Esophagus squamous epithelium (tissue), 5 donors: ENCODE measurements around the gene FRYL. TPM values are rescaled to one million over a fixed set of nuclear protein-coding genes. Genes with fewer than 3 reads are reported as not detected.
A peak's percentile ranks its signal among the peaks of the same experiment; 100 is the strongest.

Experiments used
- DNase-seq: peaks from one replicate; lab custom pipeline; 2025; lab: John Stamatoyannopoulos, UW
- H3K27ac ChIP-seq, 4 donors: fragments of 200-600 bp; sonication (generic); one replicate each; pipeline ENCODE4 v1.5.1; 2016 to 2019; ENCODE audit warnings: mild to moderate bottlenecking in 1 of 4
- H3K27me3 ChIP-seq, 4 donors: fragments of 200-600 bp; sonication (generic); 1 replicate in 3 of 4; 2 replicates in 1 of 4; pipeline versions ENCODE4 v1.5.1 to v1.6.0; 2017 to 2021; ENCODE audit warnings: antibody characterized with exemption in 1 of 4
- H3K36me3 ChIP-seq, 3 donors: fragments of 200-600 bp; sonication (generic); one replicate each; pipeline ENCODE4 v1.5.1; 2016 to 2019
- H3K4me1 ChIP-seq, 3 donors: fragments of 200-600 bp; sonication (generic); one replicate each; pipeline ENCODE4 v1.5.1; 2017 to 2019
- H3K4me3 ChIP-seq, 4 donors: fragments of 200-600 bp; sonication (generic); 1 replicate in 3 of 4; 2 replicates in 1 of 4; pipeline ENCODE4 v1.5.1; 2016 to 2019; ENCODE audit warnings: mild to moderate bottlenecking in 2 of 4, moderate library complexity in 1 of 4
- H3K9me3 ChIP-seq, 3 donors: fragments of 200-600 bp; sonication (generic); one replicate each; pipeline ENCODE4 v1.5.1; 2016 to 2019
- CTCF ChIP-seq, 6 experiments: fragments of 450-650 bp in 4 of 6; fragments of 200-600 bp in 2 of 6; sonication (generic) in 2 of 6; IDR thresholded peaks; one replicate each; pipeline ENCODE4 v1.5.1; 2016 to 2019; ENCODE audit warnings: antibody characterized with exemption in 6 of 6, mild to moderate bottlenecking in 4 of 6, moderate library complexity in 4 of 6
- POLR2A ChIP-seq, 4 donors: fragments of 450-650 bp; IDR thresholded peaks; one replicate each; pipeline ENCODE4 v1.6.1; 2017; ENCODE audit warnings: antibody characterized with exemption in 4 of 4, mild to moderate bottlenecking in 4 of 4, moderate library complexity in 3 of 4
- WGBS, 2 donors: methylation state at CpG; one replicate each; pipeline ENCODE4 v1.1.5; 2018; 5-methylcytosine and 5-hydroxymethylcytosine counted together
- intact Hi-C: fragments of 100-400 bp; cut with DNase I; formaldehyde crosslinking; loops from one replicate; pipeline ENCODE4 v1.15.0; 2022
- total RNA-seq, 4 donors: library from RNA; depleted of rRNA; stranded (reverse); fragments of >200 nt; gene quantifications; one replicate each; pipeline ENCODE4 v1.1.0, GENCODE V29; 2016
- donor health status: DM: yes; HTN: yes; CAD: no.

The FRYL gene
- total RNA-seq, 4 donors from 2014 or later, result 26.1 to 69.6 (median 38.1) TPM

GRCh38 chr4:48727666-48728459 is 52.2 kb downstream of the FRYL start:
- Histone ChIP-seq H3K36me3 (peaks cover 0 to 6% (median 0%) of the 10 kb centered on the region in 3 donors), H3K27ac (no peak overlapping the region), H3K27me3 (no peaks in the 10 kb centered on the region), H3K9me3 (no peaks in the 10 kb centered on the region), H3K4me1 (peaks cover 0 to 40% (median 13%) of the 10 kb centered on the region in 3 donors), H3K4me3 (no peak overlapping the region)
- intact Hi-C loops, result no loop called here
- WGBS, 2 donors, result 93 to 97% methylated on average over 2 of the region's 2 CpGs
- no peak for TF ChIP-seq POLR2A (IDR thresholded peaks at IDR 0.05)
- no peak for TF ChIP-seq CTCF (IDR thresholded peaks at IDR 0.05)
- DNase-seq, result no peak

- TF ChIP-seq CTCF (IDR thresholded peaks at IDR 0.05) (no peak), POLR2A (IDR thresholded peaks at IDR 0.05) (no peak)
- no peak for DNase-seq
- intact Hi-C loops, result no loop called here
- Histone ChIP-seq H3K36me3 (peaks cover 0 to 6% (median 0%) of the 10 kb centered on the region in 3 donors), H3K4me3 (no peak overlapping the region), H3K9me3 (no peaks in the 10 kb centered on the region), H3K27me3 (no peaks in the 10 kb centered on the region), H3K4me1 (peaks cover 0 to 47% (median 13%) of the 10 kb centered on the region in 3 donors), H3K27ac (peak overlapping the region in 1 of 4 donors; percentile 67)
- WGBS, 2 donors, result 90 to 96% methylated on average over 7 of the region's 7 CpGs
These were observed 54.7 kb downstream of the FRYL start for GRCh38 chr4:48725414-48725813.

- intact Hi-C loops, result no loop called here
- WGBS, 2 donors, result 58% methylated on average over 5 of the region's 5 CpGs
- H3K27me3 ChIP-seq, result no peaks in the 10 kb centered on the region
These were observed 57.3 kb downstream of the FRYL start for GRCh38 chr4:48722509-48723446.

GRCh38 chr4:48720459-48720858 is 59.6 kb downstream of the FRYL start:
- H3K27ac ChIP-seq, result no peak overlapping the region
- DNase-seq, result no peak
- H3K4me3 ChIP-seq, result no peak overlapping the region
- TF ChIP-seq POLR2A (IDR thresholded peaks at IDR 0.05), result no peak
- no peak for TF ChIP-seq CTCF (IDR thresholded peaks at IDR 0.05)
- H3K4me1 ChIP-seq, result peaks cover 0 to 16% (median 4%) of the 10 kb centered on the region in 3 donors
- no peaks in the 10 kb centered on the region for H3K9me3 ChIP-seq
- intact Hi-C loops, result no loop called here
- H3K36me3 ChIP-seq, result no peaks in the 10 kb centered on the region
- WGBS, 2 donors, result 97 to 100% methylated on average over 2 of the region's 2 CpGs
- no peaks in the 10 kb centered on the region for H3K27me3 ChIP-seq

More at GRCh38 chr4:48722509-48723446, 57.3 kb downstream of the FRYL start:
- DNase-seq, result no peak
- no peak overlapping the region for H3K27ac ChIP-seq
- TF ChIP-seq CTCF (IDR thresholded peaks at IDR 0.05) (no peak), POLR2A (IDR thresholded peaks at IDR 0.05) (no peak)
- no peak overlapping the region for H3K4me3 ChIP-seq
- peaks cover 0 to 39% (median 9%) of the 10 kb centered on the region in 3 donors for H3K4me1 ChIP-seq
- no peaks in the 10 kb centered on the region for H3K9me3 ChIP-seq
- no peaks in the 10 kb centered on the region for H3K36me3 ChIP-seq
